GM11168 (cell line): ENCODE measurements around the gene MAP7D3.
"Not testable (repeated sequence)": the region's sequence is repeated elsewhere in the genome, so short reads cannot be mapped to it uniquely, and the experiment has no call there.

Source experiments
- in situ Hi-C: fragments of 300-500 bp; cut with MboI; formaldehyde crosslinking; loops from one replicate; pipeline ENCODE4 v1.12.0; 2022; ENCODE audit warnings: low sequenced_read_pairs; ENCODE audit not compliant: unreplicated experiment

MAP7D3 gene

DNA sequence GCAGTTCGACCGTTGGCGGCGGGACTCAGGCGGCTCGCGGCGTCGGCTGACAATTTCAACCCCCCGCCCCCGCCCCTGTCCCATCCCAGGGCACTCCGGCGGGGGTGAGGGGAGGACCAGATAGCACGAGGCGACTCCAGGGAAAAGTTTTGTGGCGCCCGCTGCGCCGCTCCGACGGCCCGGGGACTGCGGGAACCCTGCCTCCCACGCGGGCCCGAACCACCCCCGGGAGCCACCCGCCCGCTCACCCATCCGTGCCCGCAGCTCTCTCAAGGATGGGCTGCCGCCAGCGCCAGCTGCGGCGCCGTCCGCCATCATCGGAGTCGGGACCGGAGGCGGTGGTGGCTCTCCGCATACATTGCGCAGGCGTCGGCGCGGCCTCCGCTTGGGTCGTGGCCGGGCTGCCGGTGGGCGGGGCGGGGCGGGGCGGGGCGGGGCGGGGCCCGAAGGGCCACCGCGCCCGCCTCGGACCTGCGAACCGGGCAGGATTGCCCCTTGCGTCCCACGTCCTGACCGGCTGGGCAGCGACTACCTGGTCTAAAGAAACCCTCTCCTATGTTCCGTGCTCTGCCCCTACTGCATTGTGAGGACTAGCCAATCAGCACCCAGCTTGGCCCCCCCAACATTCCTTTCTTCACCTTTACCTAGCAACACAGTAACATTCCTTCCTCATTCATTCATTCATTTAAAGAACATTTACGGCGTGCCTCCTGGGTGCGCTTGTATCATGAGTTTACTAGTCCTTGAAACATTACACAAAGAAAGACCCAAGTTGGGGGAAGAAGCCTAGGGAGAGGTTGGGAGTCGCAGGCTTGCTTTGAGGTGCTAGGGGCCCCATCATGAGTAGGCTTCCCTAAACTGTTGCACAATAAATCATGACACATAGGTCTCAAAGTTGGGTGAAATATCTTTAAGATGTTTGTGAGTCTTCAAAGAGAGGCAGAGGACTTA is at the start of gene MAP7D3:
Gene MAP7D3, minus strand, starts transcription at position 360 of the 951 bp plus-strand sequence. Its CDS starts 42 bp downstream, at position 318.
- in situ Hi-C loops = no loop called here

- in situ Hi-C loops = not testable (repeated sequence)
Measured at GRCh38 chrX:136300721-136301120, 49.5 kb upstream of the MAP7D3 start, which contains the start of gene ADGRG4. Gene ADGRG4, plus strand, starts transcription at chrX:136300963. Its CDS starts 7,815 bp downstream, at chrX:136308778.

DNA sequence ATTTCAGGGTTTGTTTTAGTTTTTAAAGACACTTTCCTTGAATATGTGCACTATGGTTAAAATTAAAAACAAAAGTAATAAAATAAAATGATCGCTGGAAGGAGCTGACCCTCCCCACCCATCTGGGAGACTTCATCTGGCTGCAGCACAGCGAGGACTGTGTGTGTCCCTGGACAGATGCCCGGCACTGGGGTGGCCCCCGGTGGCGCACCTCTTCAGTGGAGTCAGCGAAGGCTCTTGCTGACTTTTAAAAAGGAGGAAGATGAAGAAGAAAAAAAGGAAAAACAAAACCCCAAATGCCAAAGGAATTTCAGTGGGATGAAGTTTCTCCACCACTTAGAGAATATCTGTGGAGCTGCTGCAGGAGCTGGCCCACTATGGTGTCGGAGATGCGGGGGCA is 44.2 kb upstream of the MAP7D3 start:
- in situ Hi-C loops = no loop called here

GRCh38 chrX:136292656-136293055 is 41.5 kb upstream of the MAP7D3 start:
- in situ Hi-C loops = no loop called here

DNA sequence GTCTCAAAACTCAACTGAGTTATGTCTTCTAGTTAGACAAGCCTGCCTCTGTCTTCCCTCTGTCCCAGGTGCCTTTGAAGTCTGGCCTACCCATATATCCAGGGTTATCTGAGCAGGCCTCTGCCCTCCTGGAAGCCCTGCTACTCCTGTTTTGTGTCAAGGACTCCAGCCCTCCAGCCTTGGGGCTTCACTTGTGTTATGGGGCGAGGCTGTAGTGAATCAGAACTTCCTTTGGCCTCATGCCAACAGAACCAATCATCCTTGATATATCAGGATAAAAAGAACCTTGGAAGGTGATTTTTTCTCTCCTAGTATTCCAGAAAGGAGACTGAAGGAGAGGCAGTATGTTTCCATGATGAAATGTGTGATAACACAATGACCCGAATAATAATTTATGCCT is 40.6 kb upstream of the MAP7D3 start:
- in situ Hi-C loops = no loop called here

DNA sequence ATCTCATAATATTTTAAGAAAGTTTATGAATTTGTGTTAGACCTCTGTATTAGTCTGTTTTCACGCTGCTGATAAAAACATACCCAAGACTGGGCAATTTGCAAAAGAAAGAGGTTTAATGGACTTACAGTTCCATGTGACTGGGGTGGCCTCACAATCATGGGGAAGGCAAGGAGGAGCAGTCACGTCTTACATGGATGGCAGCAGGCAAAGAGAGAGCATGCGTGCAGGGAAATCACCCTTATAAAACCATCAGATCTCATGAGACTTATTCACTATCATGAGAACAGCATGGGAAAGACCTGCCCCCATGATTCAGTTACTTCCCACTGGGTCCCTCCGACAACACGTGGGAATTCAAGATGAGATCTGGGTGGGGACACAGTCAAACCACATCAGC is 35.2 kb upstream of the MAP7D3 start:
- in situ Hi-C loops = not testable (repeated sequence)

- in situ Hi-C loops = no loop called here
Measured at GRCh38 chrX:136275553-136275952, 24.4 kb upstream of the MAP7D3 start.

DNA sequence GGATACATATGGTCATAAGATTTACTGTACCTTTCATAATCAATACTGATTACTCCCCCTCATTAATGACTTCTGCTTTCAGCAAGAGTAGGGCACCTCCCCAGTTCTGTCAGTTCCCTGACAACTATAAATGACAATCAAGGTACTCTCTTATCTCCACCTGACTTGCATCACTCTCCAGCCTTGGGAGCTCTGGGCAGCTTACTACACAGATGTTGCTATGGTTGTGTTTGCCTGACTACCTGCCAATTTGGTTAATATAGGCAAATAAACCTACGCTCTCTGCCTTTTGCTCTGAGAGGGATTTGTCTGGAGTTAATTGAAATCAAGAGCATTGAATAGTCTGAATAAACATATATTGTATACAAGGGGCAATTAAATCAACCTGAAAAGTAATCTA is 22.8 kb upstream of the MAP7D3 start:
- in situ Hi-C loops = no loop called here

DNA sequence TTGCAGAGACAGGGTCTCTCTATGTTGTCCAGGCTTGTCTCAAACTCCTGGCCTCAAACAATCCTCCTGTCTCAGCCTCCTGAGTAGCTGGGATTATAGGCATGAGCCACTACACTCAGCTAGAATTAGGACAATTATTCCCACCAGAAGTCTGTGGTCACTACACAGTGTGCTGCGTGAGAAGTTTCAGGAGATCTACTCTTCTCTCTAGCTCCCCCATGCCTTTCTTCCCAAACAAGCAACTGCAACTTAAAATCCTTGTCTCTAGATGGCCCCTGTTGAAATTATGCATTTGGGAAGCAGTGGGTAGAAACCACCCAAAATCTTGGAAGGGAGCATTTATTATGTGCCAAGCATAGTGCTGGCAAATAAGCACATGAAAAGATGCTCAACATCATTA is 21.1 kb upstream of the MAP7D3 start:
- in situ Hi-C loops = no loop called here

- in situ Hi-C loops = no loop called here
Measured at GRCh38 chrX:136271300-136271699, 20.1 kb upstream of the MAP7D3 start.

- in situ Hi-C loops = no loop called here
Measured at GRCh38 chrX:136269921-136270320, 18.7 kb upstream of the MAP7D3 start.

- in situ Hi-C loops = no loop called here
Measured at GRCh38 chrX:136268051-136269048, 17.1 kb upstream of the MAP7D3 start.

DNA sequence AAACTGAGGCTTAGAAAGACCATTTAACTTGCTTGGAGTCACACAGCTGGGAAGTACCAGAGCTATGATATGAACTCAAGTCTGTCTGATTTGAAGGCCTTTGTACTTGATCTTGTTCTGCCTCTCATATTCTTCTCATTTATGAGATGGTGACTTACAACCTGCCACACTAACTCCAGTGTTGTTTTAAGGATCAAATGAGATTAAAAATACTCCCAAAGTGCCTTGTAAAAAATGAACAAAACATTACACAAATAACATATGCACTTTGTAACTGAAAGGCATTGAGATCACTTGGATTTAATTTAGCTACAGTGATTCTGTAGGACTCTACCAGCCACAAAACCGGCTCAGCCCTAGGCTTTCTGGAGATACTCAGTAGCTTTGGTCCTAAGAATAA is 15.6 kb upstream of the MAP7D3 start:
- in situ Hi-C loops = no loop called here

- in situ Hi-C loops = no loop called here
Measured at GRCh38 chrX:136262812-136263315, 11.7 kb upstream of the MAP7D3 start.

GRCh38 chrX:136262243-136262642 is 11.0 kb upstream of the MAP7D3 start:
- in situ Hi-C loops = no loop called here

- in situ Hi-C loops = no loop called here
Measured at GRCh38 chrX:136261321-136261720, 10.1 kb upstream of the MAP7D3 start.

GRCh38 chrX:136260776-136261175 is 9.6 kb upstream of the MAP7D3 start:
- in situ Hi-C loops = no loop called here

DNA sequence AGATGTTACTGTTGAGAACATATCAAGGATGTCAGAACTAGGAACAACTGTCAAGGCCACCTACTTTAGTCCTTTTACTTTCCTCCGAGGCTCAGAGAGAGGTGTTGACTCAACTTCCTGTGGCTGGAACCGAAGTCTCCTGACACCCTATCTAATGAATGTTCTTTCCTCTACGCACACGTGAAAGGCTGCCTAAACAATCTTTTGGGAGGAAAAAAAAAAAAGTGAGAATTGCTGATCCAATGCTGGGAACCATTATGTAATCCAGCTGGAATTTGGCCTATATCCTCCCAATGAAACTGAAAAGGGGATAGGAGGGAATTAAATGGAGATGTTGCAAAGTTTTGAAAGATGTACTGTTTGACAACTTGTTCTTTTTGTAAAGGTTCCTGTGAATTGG is 8.3 kb upstream of the MAP7D3 start:
- in situ Hi-C loops = no loop called here

GRCh38 chrX:136258951-136259350 is 7.8 kb upstream of the MAP7D3 start:
- in situ Hi-C loops = no loop called here

GRCh38 chrX:136256026-136256425 is 4.8 kb upstream of the MAP7D3 start:
- in situ Hi-C loops = no loop called here
